Upper lobe of left lung (tissue), 4 donors: ENCODE measurements around the gene OR8B12.

Experiments
- EP300 ChIP-seq, 4 donors: sonication (generic); formaldehyde crosslinking; IDR thresholded peaks; one replicate each; pipeline ENCODE4 v1.5.1; 2017; ENCODE audit warnings: antibody characterized with exemption in 4 of 4, control low read depth in 2 of 4
- POLR2A ChIP-seq, 4 donors: fragments of 450-650 bp; IDR thresholded peaks; one replicate each; pipeline ENCODE4 v1.5.1; 2016 to 2017; ENCODE audit warnings: antibody characterized with exemption in 4 of 4, mild to moderate bottlenecking in 2 of 4
- POLR2AphosphoS5 ChIP-seq, 2 donors: sonication (generic); formaldehyde crosslinking; IDR thresholded peaks; one replicate each; pipeline ENCODE4 v1.5.1; 2017; ENCODE audit warnings: antibody characterized with exemption in 2 of 2
- TF ChIP-seq, protein P1 (sequence below), 6 experiments: fragments of 450-650 bp in 4 of 6; fragments of 200-600 bp in 2 of 6; sonication (generic) in 2 of 6; IDR thresholded peaks; one replicate each; pipeline ENCODE4 v1.5.1; 2016 to 2019; ENCODE audit warnings: antibody characterized with exemption in 6 of 6

DNA sequence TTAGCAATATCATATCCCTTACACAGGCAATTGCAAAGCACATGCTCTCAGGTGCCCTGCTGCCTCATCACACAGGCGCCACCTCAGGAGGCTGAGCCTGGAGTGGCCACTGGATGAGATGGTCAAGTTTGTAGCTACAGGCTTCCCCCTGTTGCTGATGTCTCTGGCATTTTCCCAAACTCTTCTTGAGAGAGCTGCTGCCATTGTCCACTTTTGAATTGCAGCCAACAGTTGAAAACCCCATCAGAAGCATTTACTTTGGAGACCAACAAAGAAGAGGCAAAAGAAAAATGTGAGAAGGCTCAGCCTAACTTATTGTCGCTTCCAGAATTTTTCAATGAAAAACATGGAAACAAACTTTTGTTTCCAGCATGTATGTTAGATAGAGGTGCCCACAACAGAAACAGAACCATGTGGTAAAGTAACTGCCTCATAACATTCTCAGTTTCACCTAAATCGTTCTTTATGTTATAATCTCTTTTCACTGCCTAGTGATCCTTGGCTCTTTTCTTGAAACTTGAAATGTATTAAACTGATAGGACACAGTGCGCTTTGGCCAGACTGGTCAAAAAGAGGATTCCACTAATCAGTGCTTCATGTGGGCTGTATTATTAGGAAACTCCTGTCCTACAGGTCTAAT, 50.3 kb downstream of the OR8B12 start:
- TF ChIP-seq, protein P1, sequence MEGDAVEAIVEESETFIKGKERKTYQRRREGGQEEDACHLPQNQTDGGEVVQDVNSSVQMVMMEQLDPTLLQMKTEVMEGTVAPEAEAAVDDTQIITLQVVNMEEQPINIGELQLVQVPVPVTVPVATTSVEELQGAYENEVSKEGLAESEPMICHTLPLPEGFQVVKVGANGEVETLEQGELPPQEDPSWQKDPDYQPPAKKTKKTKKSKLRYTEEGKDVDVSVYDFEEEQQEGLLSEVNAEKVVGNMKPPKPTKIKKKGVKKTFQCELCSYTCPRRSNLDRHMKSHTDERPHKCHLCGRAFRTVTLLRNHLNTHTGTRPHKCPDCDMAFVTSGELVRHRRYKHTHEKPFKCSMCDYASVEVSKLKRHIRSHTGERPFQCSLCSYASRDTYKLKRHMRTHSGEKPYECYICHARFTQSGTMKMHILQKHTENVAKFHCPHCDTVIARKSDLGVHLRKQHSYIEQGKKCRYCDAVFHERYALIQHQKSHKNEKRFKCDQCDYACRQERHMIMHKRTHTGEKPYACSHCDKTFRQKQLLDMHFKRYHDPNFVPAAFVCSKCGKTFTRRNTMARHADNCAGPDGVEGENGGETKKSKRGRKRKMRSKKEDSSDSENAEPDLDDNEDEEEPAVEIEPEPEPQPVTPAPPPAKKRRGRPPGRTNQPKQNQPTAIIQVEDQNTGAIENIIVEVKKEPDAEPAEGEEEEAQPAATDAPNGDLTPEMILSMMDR (IDR thresholded peaks at IDR 0.05): no peak
- TF ChIP-seq POLR2A (IDR thresholded peaks at IDR 0.05) (no peak), POLR2AphosphoS5 (IDR thresholded peaks at IDR 0.05) (no peak), EP300 (IDR thresholded peaks at IDR 0.05) (no peak)
